GM10266 (cell line): ENCODE measurements around the gene KRT81.
"Not testable (repeated sequence)": the region's sequence is repeated elsewhere in the genome, so short reads cannot be mapped to it uniquely, and the experiment has no call there.

Experiments used
- DNase-seq: peaks from one replicate; pipeline ENCODE4 v3.0.0; 2012; ENCODE audit errors: extremely low spot score
- CTCF ChIP-seq: IDR thresholded peaks from 2 replicates; pipeline ENCODE4 v1.5.1; 2012; ENCODE audit warnings: mild to moderate bottlenecking, low read depth; ENCODE audit not compliant: control insufficient read depth, insufficient read depth; ENCODE audit errors: missing control alignments

The KRT81 gene

DNA sequence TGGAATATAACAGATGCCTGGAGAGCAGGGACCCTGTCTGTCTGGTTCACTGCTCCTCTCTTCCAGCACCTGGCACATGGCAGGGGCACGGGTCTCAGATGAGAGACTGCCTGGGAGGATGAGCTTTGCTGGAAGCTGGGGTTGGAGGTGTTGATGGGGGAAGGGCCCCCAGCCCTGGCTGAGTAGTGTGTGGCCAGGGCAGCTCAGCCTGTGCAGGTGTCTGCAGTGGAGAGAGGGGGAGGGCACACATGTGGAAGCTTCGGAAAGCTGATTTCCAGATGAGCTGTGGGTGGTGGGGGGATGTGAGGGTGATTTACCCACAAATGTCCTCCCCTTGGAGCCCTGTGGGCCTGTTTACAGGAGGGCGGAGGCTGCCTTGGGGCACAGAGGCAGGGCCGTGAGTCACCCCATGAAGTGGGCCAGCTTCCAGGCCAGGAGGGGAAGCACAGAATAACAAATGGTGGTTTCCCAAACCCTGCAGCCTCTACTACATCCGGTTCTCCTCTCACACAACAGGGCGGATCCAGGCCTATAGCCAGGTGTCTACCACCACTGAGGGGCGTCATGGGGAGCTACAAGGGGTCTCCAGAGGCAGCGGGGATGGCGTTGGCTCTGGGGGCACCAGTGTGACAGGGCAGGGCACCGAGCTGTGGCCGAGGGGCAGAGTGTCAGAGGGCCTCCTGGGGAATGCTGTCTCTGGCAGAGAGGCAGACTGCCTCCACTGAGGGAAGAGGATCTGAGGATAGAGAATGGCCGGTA is 47.3 kb downstream of the KRT81 start:
- peak; percentile 92 for DNase-seq
- no peak for TF ChIP-seq CTCF

DNA sequence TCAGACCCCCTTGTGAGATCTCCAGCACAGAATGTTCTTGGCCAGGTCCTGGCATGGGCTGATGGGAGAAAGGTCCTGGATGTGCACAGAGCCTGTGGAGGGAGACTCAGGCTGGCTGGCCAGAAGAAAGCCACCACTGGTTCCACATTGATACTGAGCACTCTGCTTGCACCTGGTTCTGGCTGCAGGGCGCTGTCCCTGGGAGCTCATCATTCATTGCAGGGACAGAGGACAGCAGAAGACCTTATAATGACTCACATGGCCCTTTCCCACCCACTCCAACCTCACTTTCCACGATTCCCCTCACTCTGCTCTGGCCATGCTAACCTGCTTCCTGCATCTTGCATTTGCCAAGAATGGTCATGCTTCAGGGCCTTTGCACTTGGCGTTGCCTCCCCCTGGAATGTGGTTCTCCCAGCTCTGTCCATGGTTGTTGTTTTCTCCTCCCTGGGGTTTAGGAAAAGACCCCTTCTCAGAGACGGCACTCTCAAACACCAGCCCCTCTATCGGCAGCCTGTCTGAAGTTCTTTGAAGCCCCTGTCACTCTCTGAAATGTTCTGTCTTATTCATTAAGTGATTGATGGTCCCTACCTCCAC is 48.0 kb downstream of the KRT81 start:
- no peak for TF ChIP-seq CTCF
- DNase-seq: no peak

GRCh38 chr12:52242442-52243258 is 48.7 kb downstream of the KRT81 start:
- TF ChIP-seq CTCF: no peak
- no peak for DNase-seq

- no peak for TF ChIP-seq CTCF
- DNase-seq: no peak
Observed at GRCh38 chr12:52241205-52241842, 50.0 kb downstream of the KRT81 start.

- DNase-seq: not testable (repeated sequence)
Observed at GRCh38 chr12:52240247-52240646, 51.1 kb downstream of the KRT81 start.

DNA sequence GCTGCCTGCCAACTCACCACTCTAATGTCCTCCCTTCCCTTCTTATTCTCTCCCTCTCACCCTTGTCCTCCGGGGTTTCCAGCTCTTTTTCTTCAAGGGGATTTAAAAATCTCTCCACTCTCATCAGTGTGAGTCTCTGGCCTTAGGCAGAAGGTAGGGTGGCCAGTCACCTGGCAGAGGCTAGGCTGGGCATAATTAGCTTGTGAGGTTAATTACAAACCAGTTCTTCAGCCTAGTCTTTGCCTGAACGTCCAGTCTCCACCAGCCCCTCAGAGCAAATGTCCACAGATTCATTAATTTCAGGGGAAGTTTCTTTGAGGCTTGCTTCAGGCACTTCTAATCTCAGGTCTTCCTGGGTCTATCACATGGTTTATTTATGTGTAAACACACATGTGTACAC is 51.6 kb downstream of the KRT81 start:
- TF ChIP-seq CTCF: no peak
- DNase-seq: no peak

- no peak for TF ChIP-seq CTCF
- DNase-seq: no peak
Observed at GRCh38 chr12:52238916-52239646, 52.3 kb downstream of the KRT81 start.
